ENCODE data around the gene COL3A1.

GRCh38 chr2:189010536-189010935 is 36.4 kb downstream of the COL3A1 start:
- TF ChIP-seq MLLT10 (CRISPR knock-in tag; IDR thresholded peaks at IDR 0.05) (no peak), ZBTB43 (CRISPR knock-in tag; conservative IDR thresholded peaks at IDR 0.05) (no peak), CEBPZ (IDR thresholded peaks at IDR 0.05; ENCODE audit: low read length) (no peak), KLF6 (CRISPR knock-in tag; IDR thresholded peaks at IDR 0.05) (no peak), CREM (IDR thresholded peaks at IDR 0.05) (no peak), CREM (CRISPR knock-in tag; IDR thresholded peaks at IDR 0.05) (no peak), ZNF274 (CRISPR knock-in tag; IDR thresholded peaks at IDR 0.05) (no peak), ZNF326 (CRISPR knock-in tag; IDR thresholded peaks at IDR 0.05; ENCODE audit: borderline replicate concordance) (no peak), CTCF (CRISPR knock-in tag; IDR thresholded peaks at IDR 0.05) (no peak), NR1H2 (CRISPR knock-in tag; IDR thresholded peaks at IDR 0.05; ENCODE audit: borderline replicate concordance, low read depth) (no peak), ASH2L (IDR thresholded peaks at IDR 0.05; ENCODE audit: insufficient read length, low read depth, low read length) (no peak), BHLHE40 (IDR thresholded peaks at IDR 0.05; ENCODE audit: low read length) (no peak)
